H9 (cell line): Measurements from ENCODE around the gene NPLOC4. TPM values are rescaled to one million over a fixed set of nuclear protein-coding genes. Genes with fewer than 3 reads are reported as not detected.

Experiments
- DNase-seq: peaks from one replicate; pipeline ENCODE4 v3.0.0-alpha.2; 2017
- H2AFZ ChIP-seq: one replicate; pipeline ENCODE4 v1.6.1; 2013; ENCODE audit warnings: mild to moderate bottlenecking, low read length, control low read depth, moderate library complexity
- H2AK5ac ChIP-seq: 2 replicates; pipeline ENCODE4 v1.6.1; 2013; ENCODE audit warnings: low read length, control low read depth, mixed read lengths; ENCODE audit not compliant: insufficient read length
- H2BK120ac ChIP-seq: one replicate; pipeline ENCODE4 v1.6.1; 2013; ENCODE audit warnings: low read depth, mild to moderate bottlenecking, low read length, control low read depth, inconsistent platforms; ENCODE audit not compliant: poor library complexity, severe bottlenecking
- H2BK12ac ChIP-seq: 2 replicates; pipeline ENCODE4 v1.6.1; 2013; ENCODE audit warnings: low read length, control low read depth, mixed read lengths, low read depth; ENCODE audit not compliant: insufficient read length
- H2BK15ac ChIP-seq: 2 replicates; pipeline ENCODE4 v1.6.1; 2013; ENCODE audit warnings: low read depth, low read length, control low read depth
- H2BK20ac ChIP-seq: one replicate; pipeline ENCODE4 v1.6.1; 2013; ENCODE audit warnings: low read depth, mild to moderate bottlenecking, low read length, control low read depth, inconsistent platforms; ENCODE audit not compliant: poor library complexity, severe bottlenecking
- H2BK5ac ChIP-seq: 2 replicates; pipeline ENCODE4 v1.6.1; 2013; ENCODE audit warnings: low read length, control low read depth, mixed read lengths; ENCODE audit not compliant: insufficient read length
- H3K14ac ChIP-seq: 2 replicates; pipeline ENCODE4 v1.6.1; 2013; ENCODE audit warnings: low read length, control low read depth; ENCODE audit not compliant: insufficient read depth
- H3K18ac ChIP-seq: 2 replicates; pipeline ENCODE4 v1.6.1; 2013; ENCODE audit warnings: low read depth, mild to moderate bottlenecking, mixed read lengths, low read length, control low read depth; ENCODE audit not compliant: insufficient read length
- H3K23ac ChIP-seq: 2 replicates; pipeline ENCODE4 v1.6.1; 2013; ENCODE audit warnings: low read length, control low read depth, mixed read lengths, low read depth; ENCODE audit not compliant: insufficient read length
- H3K23me2 ChIP-seq: 2 replicates; pipeline ENCODE4 v1.6.1; 2013; ENCODE audit warnings: low read depth, mild to moderate bottlenecking, mixed read lengths, low read length, control low read depth; ENCODE audit not compliant: insufficient read length, poor library complexity, severe bottlenecking
- H3K27ac ChIP-seq: 2 replicates; pipeline ENCODE4 v1.5.1; 2013; ENCODE audit warnings: low read length, control low read depth, mixed read lengths, low read depth; ENCODE audit not compliant: insufficient read length
- H3K27me3 ChIP-seq: 2 replicates; pipeline ENCODE4 v1.6.1; 2013; ENCODE audit warnings: low read length, control low read depth, inconsistent platforms; ENCODE audit not compliant: insufficient read depth
- H3K4ac ChIP-seq: 2 replicates; pipeline ENCODE4 v1.6.1; 2013; ENCODE audit warnings: low read depth, mild to moderate bottlenecking, control low read depth, inconsistent platforms, low read length, moderate library complexity
- H3K4me1 ChIP-seq: 2 replicates; pipeline ENCODE4 v1.6.1; 2013; ENCODE audit warnings: low read length, control low read depth, inconsistent platforms; ENCODE audit not compliant: insufficient read depth
- H3K4me2 ChIP-seq: 2 replicates; pipeline ENCODE4 v1.6.1; 2013; ENCODE audit warnings: low read length, control low read depth, mixed read lengths; ENCODE audit not compliant: insufficient read length, insufficient read depth
- H3K56ac ChIP-seq: 2 replicates; pipeline ENCODE4 v1.6.1; 2013; ENCODE audit warnings: low read depth, mild to moderate bottlenecking, mixed read lengths, low read length, control low read depth; ENCODE audit not compliant: insufficient read length
- H3K79me1 ChIP-seq: 2 replicates; pipeline ENCODE4 v1.6.1; 2013; ENCODE audit warnings: low read depth, mild to moderate bottlenecking, moderate library complexity, low read length, control low read depth, inconsistent platforms; ENCODE audit not compliant: insufficient read depth, poor library complexity, severe bottlenecking
- H3K79me2 ChIP-seq: 2 replicates; pipeline ENCODE4 v1.6.1; 2013; ENCODE audit warnings: low read length, control low read depth, inconsistent platforms; ENCODE audit not compliant: insufficient read depth
- H3K9ac ChIP-seq: 2 replicates; pipeline ENCODE4 v1.6.1; 2013; ENCODE audit warnings: low read length, control low read depth, mixed read lengths; ENCODE audit not compliant: insufficient read length; ENCODE audit errors: extremely low read depth
- H3K9me3 ChIP-seq: one replicate; pipeline ENCODE4 v1.6.1; 2013; ENCODE audit warnings: low read depth, low read length, inconsistent platforms; ENCODE audit not compliant: control insufficient read depth
- H3T11ph ChIP-seq: one replicate; pipeline ENCODE4 v1.6.1; 2013; ENCODE audit warnings: mild to moderate bottlenecking, low read length, control low read depth, inconsistent platforms
- H4K20me1 ChIP-seq: one replicate; pipeline ENCODE4 v1.6.1; 2013; ENCODE audit not compliant: control insufficient read depth, insufficient read length, insufficient read depth
- H4K5ac ChIP-seq: 2 replicates; pipeline ENCODE4 v1.6.1; 2013; ENCODE audit warnings: low read depth, mild to moderate bottlenecking, mixed read lengths, low read length, control low read depth; ENCODE audit not compliant: insufficient read length
- H4K8ac ChIP-seq: replicated peaks from 2 replicates; pipeline ENCODE4 v1.6.1; 2013; ENCODE audit warnings: low read length, control low read depth, mixed read lengths, low read depth; ENCODE audit not compliant: insufficient read length
- H4K91ac ChIP-seq: 2 replicates; pipeline ENCODE4 v1.6.1; 2013; ENCODE audit warnings: low read depth, mild to moderate bottlenecking, moderate library complexity, mixed read lengths, low read length, control low read depth; ENCODE audit not compliant: insufficient read length
- H3K27ac Mint-ChIP-seq, 3 experiments: 2 replicates in 2 of 3; 3 replicates in 1 of 3; pipeline ENCODE4 v1.8.0; 2020 to 2021; ENCODE audit warnings: mixed read lengths in 3 of 3, mild to moderate bottlenecking in 1 of 3, moderate library complexity in 1 of 3
- H3K27me3 Mint-ChIP-seq: 2 replicates; pipeline ENCODE4 v1.8.0; 2021; ENCODE audit warnings: low read depth, mild to moderate bottlenecking, moderate library complexity, mixed read lengths
- H3K36me3 Mint-ChIP-seq, 3 experiments: 2 replicates in 2 of 3; 3 replicates in 1 of 3; pipeline ENCODE4 v1.8.0; 2020 to 2021; ENCODE audit warnings: low read depth in 3 of 3, mixed read lengths in 3 of 3; ENCODE audit not compliant: insufficient read depth in 1 of 3
- H3K4me1 Mint-ChIP-seq, 2 experiments: 2 replicates each; pipeline ENCODE4 v1.8.0; 2020; ENCODE audit warnings: mixed read lengths in 2 of 2
- H3K4me3 Mint-ChIP-seq, 2 experiments: 2 replicates in 1 of 2; 3 replicates in 1 of 2; pipeline ENCODE4 v1.8.0; 2020 to 2021; ENCODE audit warnings: mild to moderate bottlenecking in 2 of 2, mixed read lengths in 2 of 2, moderate library complexity in 1 of 2
- H3K9me3 Mint-ChIP-seq, 2 experiments: 2 replicates in 1 of 2; 3 replicates in 1 of 2; pipeline ENCODE4 v1.8.0; 2020; ENCODE audit warnings: mild to moderate bottlenecking in 2 of 2, mixed read lengths in 2 of 2, moderate library complexity in 1 of 2
- CTCF ChIP-seq: fragments of 200-600 bp; sonication (generic); conservative IDR thresholded peaks from 3 replicates; pipeline ENCODE4 v1.8.0; 2021; ENCODE audit warnings: antibody characterized with exemption, mild to moderate bottlenecking
- WGBS: extraction: QIAGEN DNeasy Blood & Tissue Kit; methylation state at CpG from one replicate; pipeline ENCODE4 v1.1.7; 2013; ENCODE audit warnings: missing lambda C conversion rate, low lambda C conversion rate, mixed read lengths; ENCODE audit not compliant: insufficient read length; ENCODE audit errors: extremely low coverage; 5-methylcytosine and 5-hydroxymethylcytosine counted together
- total RNA-seq: library from RNA; stranded (reverse); gene quantifications from 2 replicates; pipeline ENCODE4 v1.2.1, GENCODE V29; 2021

NPLOC4 gene
- total RNA-seq, 1 experiment from 2014 or later = 103 TPM

- Histone ChIP-seq H3K79me2 (no peaks in the 10 kb centered on the region), H2AK5ac (no peak overlapping the region), H2BK120ac (no peak overlapping the region), H3K9me3 (no peaks in the 10 kb centered on the region), H4K20me1 (peaks cover 4% of the 10 kb centered on the region), H4K91ac (no peak overlapping the region), H3K18ac (no peak overlapping the region), H3K9ac (no peak overlapping the region), H3K27me3 (peaks cover 7% of the 10 kb centered on the region; the same call in 1 of the 2 replicates), H4K5ac (no peak overlapping the region), H2BK12ac (no peak overlapping the region), H4K8ac (no peak overlapping the region), H2BK5ac (no peak overlapping the region), H3T11ph (no peak overlapping the region), H3K56ac (no peak overlapping the region), H2AFZ (no peak overlapping the region), H3K23ac (no peak overlapping the region), H3K14ac (no peak overlapping the region), H3K4me2 (no peak overlapping the region), H3K23me2 (peaks cover 5% of the 10 kb centered on the region), H3K27ac (no peak overlapping the region), H3K4ac (no peak overlapping the region), H2BK15ac (no peak overlapping the region), H2BK20ac (no peak overlapping the region), H3K79me1 (no peaks in the 10 kb centered on the region), H3K4me1 (no peaks in the 10 kb centered on the region)
- Mint-ChIP-seq H3K9me3 (no peaks in the 10 kb centered on the region), H3K27me3 (peaks cover 11% of the 10 kb centered on the region), H3K4me3 (no peak overlapping the region), H3K27ac (no peak overlapping the region), H3K4me1 (0 out of 4 replicates have a peak, but pooled peaks cover 5 to 7% of the 10 kb centered on the region in 2 experiments), H3K36me3 (peaks cover 5 to 25% (median 12%) of the 10 kb centered on the region in 3 experiments; a peak in 6 of 7 replicates)
- no peak for TF ChIP-seq CTCF
- no peak for DNase-seq
- WGBS = no CpG with 5 or more reads among the region's 14 CpGs
These were observed 96.3 kb downstream of the NPLOC4 start for GRCh38 chr17:81540676-81541027.
